Gastrocnemius medialis (tissue), 4 donors: ENCODE measurements around the gene C1QTNF9. TPM values are rescaled to one million over a fixed set of nuclear protein-coding genes. Genes with fewer than 3 reads are reported as not detected.

Experiments
- ATAC-seq, 2 donors: fragments of 150-250 bp; one replicate each; pipeline ENCODE4 v1.9.1; 2016
- DNase-seq, 2 donors: peaks; one replicate each; pipeline ENCODE4 v3.0.0-alpha.2; 2019
- H3K27ac ChIP-seq, 4 donors: fragments of 200-600 bp; sonication (generic); 1 replicate in 1 of 4; 2 replicates in 3 of 4; pipeline ENCODE4 v1.5.1; 2016 to 2018; ENCODE audit warnings: mild to moderate bottlenecking in 2 of 4, moderate library complexity in 1 of 4
- H3K27me3 ChIP-seq, 3 donors: fragments of 200-600 bp; sonication (generic) in 2 of 3; 1 replicate in 1 of 3; 2 replicates in 2 of 3; pipeline versions ENCODE4 v1.5.1 to v1.6.0; 2016 to 2019; ENCODE audit warnings: mild to moderate bottlenecking in 1 of 3, moderate library complexity in 1 of 3
- H3K36me3 ChIP-seq, 2 donors: fragments of 200-600 bp; sonication (generic) in 1 of 2; one replicate each; pipeline ENCODE4 v1.5.1; 2017 to 2018
- H3K4me1 ChIP-seq, 2 donors: fragments of 200-600 bp; sonication (generic) in 1 of 2; one replicate each; pipeline ENCODE4 v1.5.1; 2016 to 2017; ENCODE audit warnings: mild to moderate bottlenecking in 2 of 2
- H3K4me3 ChIP-seq, 4 donors: fragments of 200-600 bp; sonication (generic) in 3 of 4; 1 replicate in 1 of 4; 2 replicates in 3 of 4; pipeline ENCODE4 v1.5.1; 2016 to 2019; ENCODE audit warnings: mild to moderate bottlenecking in 2 of 4
- H3K9me3 ChIP-seq, 3 donors: fragments of 200-600 bp; sonication (generic) in 2 of 3; 1 replicate in 1 of 3; 2 replicates in 2 of 3; pipeline ENCODE4 v1.5.1; 2016 to 2019
- POLR2A ChIP-seq, 2 donors: fragments of 450-650 bp; IDR thresholded peaks; one replicate each; pipeline ENCODE4 v1.6.1; 2017; ENCODE audit warnings: antibody characterized with exemption in 2 of 2, mild to moderate bottlenecking in 2 of 2, moderate library complexity in 2 of 2
- in situ Hi-C, 4 donors: fragments of 200-750 bp; cut with MboI; loops; one replicate each; pipeline versions ENCODE4 v1.15.0 to v1.8.0; 2017; ENCODE audit warnings: low sequenced_read_pairs in 4 of 4
- intact Hi-C: fragments of 100-400 bp; cut with DNase I; formaldehyde crosslinking; loops from one replicate; pipeline ENCODE4 v1.15.1; 2023; ENCODE audit warnings: low total_unique reads
- total RNA-seq, 4 donors: library from RNA; depleted of rRNA; stranded (reverse); fragments of >200 nt; gene quantifications; one replicate each; pipeline versions ENCODE4 v1.1.0 to v1.2.3, GENCODE V29; 2016
- TF ChIP-seq, protein P1 (sequence below), 5 experiments: fragments of 450-650 bp in 3 of 5; fragments of 200-600 bp in 2 of 5; sonication (generic) in 2 of 5; IDR thresholded peaks in 4 of 5; conservative IDR thresholded peaks in 1 of 5; 1 replicate in 4 of 5; 2 replicates in 1 of 5; pipeline ENCODE4 v1.5.1; 2016 to 2019; ENCODE audit warnings: antibody characterized with exemption in 5 of 5, mild to moderate bottlenecking in 3 of 5, moderate library complexity in 3 of 5

The C1QTNF9 gene
- total RNA-seq, 4 donors from 2014 or later, result 1.0 to 2.1 (median 1.5) TPM

DNA sequence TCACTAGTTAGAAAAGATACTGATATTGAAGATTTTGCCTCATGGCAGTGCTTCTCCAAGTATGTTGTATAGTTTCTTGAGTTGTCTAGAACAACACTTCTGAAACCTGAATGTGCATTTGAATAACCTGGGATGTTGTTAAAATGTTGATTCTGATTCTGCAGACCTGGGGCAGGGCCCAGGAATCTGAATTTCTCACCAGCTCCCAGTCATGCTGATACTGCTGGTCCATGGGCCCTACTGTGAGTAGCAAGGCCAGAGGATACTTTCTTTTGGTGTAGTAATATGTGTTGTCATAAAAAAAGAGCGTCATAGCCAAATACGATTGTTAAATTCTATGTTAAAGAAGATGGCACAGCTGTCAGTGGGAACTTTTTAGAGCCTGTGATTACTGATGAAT lies 41.6 kb upstream of the C1QTNF9 start:
- no peak for ATAC-seq
- H3K4me1 ChIP-seq, result peaks cover 5 to 22% of the 10 kb centered on the region in 2 donors

DNA sequence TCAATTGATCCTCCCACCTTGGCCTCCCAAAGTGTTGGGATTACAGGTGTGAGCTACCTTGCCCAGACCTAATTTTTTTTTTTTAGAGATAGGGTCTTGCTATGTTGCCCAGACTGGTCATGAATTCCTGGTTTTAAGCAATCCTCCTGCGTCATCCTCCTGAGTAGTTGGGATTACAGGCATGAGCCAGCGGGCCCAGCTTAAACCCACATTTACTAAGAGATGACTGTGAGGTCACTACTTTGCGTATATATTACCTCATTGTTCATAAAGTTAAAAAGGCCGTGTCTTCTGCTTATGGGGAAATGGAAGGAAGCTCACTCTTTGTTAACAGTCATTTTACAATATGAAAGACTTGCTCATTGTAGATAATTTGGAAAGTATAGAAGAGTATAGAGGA lies 39.6 kb upstream of the C1QTNF9 start:
- intact Hi-C loops (no loop called here), in situ Hi-C loops (no loop called here)
- TF ChIP-seq POLR2A (IDR thresholded peaks at IDR 0.05), result no peak
- TF ChIP-seq, protein P1, sequence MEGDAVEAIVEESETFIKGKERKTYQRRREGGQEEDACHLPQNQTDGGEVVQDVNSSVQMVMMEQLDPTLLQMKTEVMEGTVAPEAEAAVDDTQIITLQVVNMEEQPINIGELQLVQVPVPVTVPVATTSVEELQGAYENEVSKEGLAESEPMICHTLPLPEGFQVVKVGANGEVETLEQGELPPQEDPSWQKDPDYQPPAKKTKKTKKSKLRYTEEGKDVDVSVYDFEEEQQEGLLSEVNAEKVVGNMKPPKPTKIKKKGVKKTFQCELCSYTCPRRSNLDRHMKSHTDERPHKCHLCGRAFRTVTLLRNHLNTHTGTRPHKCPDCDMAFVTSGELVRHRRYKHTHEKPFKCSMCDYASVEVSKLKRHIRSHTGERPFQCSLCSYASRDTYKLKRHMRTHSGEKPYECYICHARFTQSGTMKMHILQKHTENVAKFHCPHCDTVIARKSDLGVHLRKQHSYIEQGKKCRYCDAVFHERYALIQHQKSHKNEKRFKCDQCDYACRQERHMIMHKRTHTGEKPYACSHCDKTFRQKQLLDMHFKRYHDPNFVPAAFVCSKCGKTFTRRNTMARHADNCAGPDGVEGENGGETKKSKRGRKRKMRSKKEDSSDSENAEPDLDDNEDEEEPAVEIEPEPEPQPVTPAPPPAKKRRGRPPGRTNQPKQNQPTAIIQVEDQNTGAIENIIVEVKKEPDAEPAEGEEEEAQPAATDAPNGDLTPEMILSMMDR (IDR thresholded peaks at IDR 0.05 in 4 of 5, conservative IDR thresholded peaks at IDR 0.05 in 1 of 5), result no peak
- peak overlapping the region in 1 of 4 donors; percentile 68 for H3K27ac ChIP-seq
- ATAC-seq, result no peak
- H3K4me1 ChIP-seq, result peaks cover 5 to 24% of the 10 kb centered on the region in 2 donors
- H3K9me3 ChIP-seq, result no peaks in the 10 kb centered on the region
- no peak overlapping the region for H3K4me3 ChIP-seq
- no peaks in the 10 kb centered on the region for H3K27me3 ChIP-seq
- DNase-seq, result no peak
- H3K36me3 ChIP-seq, result no peaks in the 10 kb centered on the region

More for the DNA sequence above, 41.6 kb upstream of the C1QTNF9 start:
- Histone ChIP-seq H3K9me3 (no peaks in the 10 kb centered on the region), H3K4me3 (peak overlapping the region in 2 of 4 donors; percentile 8 to 14), H3K27me3 (no peaks in the 10 kb centered on the region), H3K27ac (peak overlapping the region; percentile 30 to 64 (median 46)), H3K36me3 (no peaks in the 10 kb centered on the region)
- intact Hi-C loops, result no loop called here
- TF ChIP-seq, protein P1 (IDR thresholded peaks at IDR 0.05 in 4 of 5, conservative IDR thresholded peaks at IDR 0.05 in 1 of 5), result no peak
- no peak for TF ChIP-seq POLR2A (IDR thresholded peaks at IDR 0.05)
- DNase-seq, result no peak
- in situ Hi-C loops, result no loop called here

DNA sequence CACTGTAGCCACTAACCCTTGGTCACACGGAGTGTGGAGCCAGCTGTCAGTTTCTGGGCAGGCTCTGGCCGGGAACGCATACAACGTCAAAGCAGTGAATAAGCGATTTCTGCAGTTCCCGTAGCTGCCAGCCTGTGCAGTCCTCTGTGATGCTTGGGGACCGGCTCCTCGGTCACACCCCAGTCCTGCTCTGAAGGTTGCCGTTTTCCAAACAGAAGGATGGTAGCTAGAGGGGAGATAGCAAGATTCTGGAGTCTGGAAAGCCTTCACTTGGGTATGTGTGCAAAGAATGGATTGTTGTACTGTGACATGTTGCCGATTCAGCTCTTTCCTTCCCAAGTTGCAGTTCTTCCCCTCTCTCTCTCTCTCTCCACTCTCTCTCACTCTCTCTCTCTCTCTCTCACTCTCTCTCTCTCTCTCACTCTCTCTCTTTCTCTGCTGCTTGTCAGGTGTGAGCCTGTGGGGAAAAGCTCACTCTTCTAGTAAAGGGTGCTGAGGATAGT lies 38.7 kb upstream of the C1QTNF9 start:
- peak overlapping the region; percentile 18 to 41 (median 34) for H3K4me3 ChIP-seq
- H3K4me1 ChIP-seq, result peaks cover 5 to 24% of the 10 kb centered on the region in 2 donors
- H3K27me3 ChIP-seq, result no peaks in the 10 kb centered on the region
- no peaks in the 10 kb centered on the region for H3K36me3 ChIP-seq
- ATAC-seq, result peak; percentile 60 to 63
- peak in 1 of 2 donors; percentile 48 for DNase-seq
- H3K27ac ChIP-seq, result peak overlapping the region; percentile 49 to 78 (median 70)
- intact Hi-C loops, result no loop called here
- H3K9me3 ChIP-seq, result no peaks in the 10 kb centered on the region
- TF ChIP-seq POLR2A (IDR thresholded peaks at IDR 0.05), result peak in 1 of 2 donors; percentile 21
- TF ChIP-seq, protein P1 (IDR thresholded peaks at IDR 0.05 in 4 of 5, conservative IDR thresholded peaks at IDR 0.05 in 1 of 5), result peak in 4 of 5 experiments; percentile 23 to 70 (median 44)
- in situ Hi-C loops, result no loop called here

DNA sequence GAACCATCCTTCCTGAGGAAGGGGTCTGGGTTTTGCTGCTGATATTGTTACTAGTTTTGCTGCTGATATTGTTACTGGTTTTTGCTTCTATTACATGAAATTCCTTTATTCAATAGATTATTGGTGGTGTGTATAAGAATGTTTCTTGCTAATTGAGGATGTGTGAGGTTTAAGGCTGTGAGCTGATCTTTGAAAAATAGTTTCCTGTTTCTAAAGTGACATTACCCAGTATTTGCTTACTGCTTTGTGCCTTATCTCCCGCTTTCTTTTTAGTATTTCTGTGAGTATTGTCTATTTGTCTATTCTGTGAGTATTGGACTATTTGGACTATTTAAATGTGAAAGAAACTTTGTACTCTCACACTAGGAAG lies 38.2 kb upstream of the C1QTNF9 start:
- H3K27ac ChIP-seq, result peak overlapping the region; percentile 49 to 78 (median 70)
- intact Hi-C loops, result no loop called here
- DNase-seq (no peak), ATAC-seq (no peak)
- H3K4me1 ChIP-seq, result peaks cover 5 to 24% of the 10 kb centered on the region in 2 donors
- TF ChIP-seq POLR2A (IDR thresholded peaks at IDR 0.05), result no peak
- TF ChIP-seq, protein P1 (IDR thresholded peaks at IDR 0.05 in 4 of 5, conservative IDR thresholded peaks at IDR 0.05 in 1 of 5), result no peak
- in situ Hi-C loops, result no loop called here
- peak overlapping the region; percentile 30 to 49 (median 40) for H3K4me3 ChIP-seq
- no peaks in the 10 kb centered on the region for H3K36me3 ChIP-seq
- no peaks in the 10 kb centered on the region for H3K27me3 ChIP-seq
- no peaks in the 10 kb centered on the region for H3K9me3 ChIP-seq
